Endothelial cell of umbilical vein (primary cell): ENCODE data around the gene NKX2-3. TPM values are rescaled to one million over a fixed set of nuclear protein-coding genes. Genes with fewer than 3 reads are reported as not detected.

ENCODE experiments used
- BruUV-seq: library from RNA; stranded (reverse); fragments of 400-500 nt; replicated peaks from 2 replicates; lab custom pipeline; 2021; lab: Mats Ljungman, UMichigan
- CTCF ChIA-PET: fragments of 300-600, 350-600 bp; sonication (Branson Sonifier 250); formaldehyde crosslinking; loops from one replicate; lab custom pipeline; 2021; ENCODE audit warnings: antibody characterized with exemption, inconsistent platforms; lab: Charles Lee
- POLR2A ChIA-PET: fragments of 300-600, 350-600 bp; sonication (Branson Sonifier 250); formaldehyde crosslinking; loops from one replicate; lab custom pipeline; 2021; ENCODE audit warnings: antibody characterized with exemption, inconsistent platforms; lab: Charles Lee
- DNase-seq: peaks from one replicate; pipeline ENCODE4 v3.0.0-alpha.2; 2011; ENCODE audit warnings: low read depth, low spot score
- FAIRE-seq: peaks from 2 replicates; lab custom pipeline; 2011; peaks lifted over from hg19 to GRCh38; lab: Jason Lieb, UNC
- H2AFZ ChIP-seq: 2 replicates; pipeline ENCODE4 v1.6.0; 2012; ENCODE audit warnings: low read depth, low read length, control low read depth, inconsistent platforms
- H3K27ac ChIP-seq: 2 replicates; pipeline ENCODE4 v1.5.1; 2011; ENCODE audit warnings: low read depth, mild to moderate bottlenecking, control low read depth, low read length, moderate library complexity; ENCODE audit not compliant: insufficient read depth
- H3K27me3 ChIP-seq, 2 experiments: 2 replicates each; pipeline versions ENCODE4 v1.6.0 to v1.6.1; 2011; ENCODE audit warnings: low read length in 2 of 2, mixed read lengths in 1 of 2; ENCODE audit not compliant: control insufficient read depth in 2 of 2, insufficient read depth in 2 of 2
- H3K36me3 ChIP-seq, 2 experiments: 2 replicates in 1 of 2; 3 replicates in 1 of 2; pipeline ENCODE4 v1.5.1; 2011; ENCODE audit warnings: low read length in 2 of 2, mild to moderate bottlenecking in 1 of 2, moderate library complexity in 1 of 2; ENCODE audit not compliant: control insufficient read depth in 2 of 2, insufficient read depth in 2 of 2; ENCODE audit errors: extremely low read depth in 1 of 2
- H3K4me1 ChIP-seq: 3 replicates; pipeline ENCODE4 v1.5.1; 2011; ENCODE audit warnings: mild to moderate bottlenecking, low read length; ENCODE audit not compliant: control insufficient read depth, insufficient read depth; ENCODE audit errors: extremely low read depth
- H3K4me2 ChIP-seq: 2 replicates; pipeline ENCODE4 v1.6.1; 2011; ENCODE audit warnings: low read length, control low read depth, mixed read lengths; ENCODE audit not compliant: insufficient read depth
- H3K4me3 ChIP-seq, 3 experiments: fragments of 200-600 bp in 1 of 3; sonication (generic), shearing (Covaris generic) in 1 of 3; replicated peaks in 1 of 3; 2 replicates each; pipeline ENCODE4 v1.5.1; 2011 to 2016; ENCODE audit warnings: control low read depth in 3 of 3, low read length in 3 of 3, mild to moderate bottlenecking in 2 of 3, inconsistent platforms in 1 of 3, low read depth in 1 of 3, moderate library complexity in 1 of 3; ENCODE audit not compliant: insufficient read depth in 1 of 3
- H3K79me2 ChIP-seq: 2 replicates; pipeline ENCODE4 v1.6.0; 2012; ENCODE audit warnings: low read length, inconsistent platforms; ENCODE audit not compliant: control insufficient read depth, insufficient read depth
- H3K9ac ChIP-seq: replicated peaks from 2 replicates; pipeline ENCODE3; 2011; ENCODE audit warnings: low read length, control low read depth; ENCODE audit not compliant: insufficient read depth; ENCODE audit errors: extremely low read depth
- H3K9me1 ChIP-seq: replicated peaks from 3 replicates; pipeline ENCODE4 v1.6.0; 2011; ENCODE audit warnings: mild to moderate bottlenecking, low read length; ENCODE audit not compliant: control insufficient read depth, insufficient read depth; ENCODE audit errors: extremely low read depth
- H3K9me3 ChIP-seq: replicated peaks from 2 replicates; pipeline ENCODE4 v1.5.1; 2012; ENCODE audit warnings: low read length, inconsistent platforms; ENCODE audit not compliant: control insufficient read depth, insufficient read depth
- H4K20me1 ChIP-seq: replicated peaks from 2 replicates; pipeline ENCODE3; 2011; ENCODE audit warnings: mild to moderate bottlenecking, low read length; ENCODE audit not compliant: control insufficient read depth, insufficient read depth; ENCODE audit errors: extremely low read depth
- EZH2 ChIP-seq: IDR thresholded peaks from 2 replicates; pipeline ENCODE4 v1.6.1; 2012; ENCODE audit warnings: borderline replicate concordance, low read depth, mild to moderate bottlenecking, moderate library complexity, low read length, inconsistent platforms; ENCODE audit not compliant: severe bottlenecking
- FOS ChIP-seq: IDR thresholded peaks from 2 replicates; pipeline ENCODE4 v1.6.1; 2011; ENCODE audit warnings: mild to moderate bottlenecking, low read length, moderate library complexity, borderline replicate concordance; ENCODE audit not compliant: insufficient read depth
- GATA2 ChIP-seq: IDR thresholded peaks from 2 replicates; pipeline ENCODE4 v1.7.0; 2011; ENCODE audit warnings: low read depth, mild to moderate bottlenecking, moderate library complexity, mixed read lengths, low read length; ENCODE audit not compliant: insufficient read length, insufficient read depth
- JUN ChIP-seq: IDR thresholded peaks from 2 replicates; pipeline ENCODE4 v1.6.1; 2011; ENCODE audit warnings: borderline replicate concordance, low read depth; ENCODE audit not compliant: insufficient read length, insufficient read depth
- MYC ChIP-seq: IDR thresholded peaks from one replicate; pipeline ENCODE4 v1.6.1; 2011; ENCODE audit warnings: mild to moderate bottlenecking, low read depth, low read length
- POLR2A ChIP-seq: IDR thresholded peaks from 2 replicates; pipeline ENCODE4 v1.6.1; 2012; ENCODE audit warnings: low read depth, mild to moderate bottlenecking, control low read depth, low read length
- POLR2AphosphoS5 ChIP-seq: IDR thresholded peaks from 2 replicates; pipeline ENCODE4 v1.6.1; 2012; ENCODE audit warnings: low read depth, mild to moderate bottlenecking, control low read depth, low read length, moderate library complexity; ENCODE audit not compliant: insufficient read depth
- dilution Hi-C: fragments of 300-500 bp; cut with MboI; formaldehyde crosslinking; loops from one replicate; pipeline ENCODE4 v1.15.0; 2019; ENCODE audit warnings: low sequenced_read_pairs; ENCODE audit not compliant: extremely low pct_ligation_motif_present
- intact Hi-C: fragments of 100-400 bp; cut with micrococcal nuclease; formaldehyde crosslinking; loops from one replicate; pipeline ENCODE4 v1.10.0; 2022
- polyA plus RNA-seq, 4 experiments: library from polyadenylated mRNA; depleted of rRNA in 3 of 4; stranded (reverse) in 3 of 4; unstranded in 1 of 4; fragments of >200 nt; gene quantifications; 2 replicates each; pipeline versions ENCODE4 v1.2.1 to v1.2.3, GENCODE V29; 2011 to 2012; ENCODE audit warnings: missing spikeins in 1 of 4
- total RNA-seq: library from RNA; stranded (reverse); gene quantifications from 2 replicates; pipeline ENCODE4 v1.2.3, GENCODE V29; 2021
- TF ChIP-seq, protein P1 (sequence below), 2 donors: IDR thresholded peaks; 1 replicate in 1 of 2; 2 replicates in 1 of 2; pipeline ENCODE4 v1.5.1; 2011; ENCODE audit warnings: low read length in 2 of 2, mild to moderate bottlenecking in 2 of 2, moderate library complexity in 2 of 2, control low read depth in 1 of 2, inconsistent platforms in 1 of 2, low read depth in 1 of 2; ENCODE audit not compliant: insufficient read depth in 1 of 2; ENCODE audit errors: extremely low read depth in 1 of 2
- TF ChIP-seq, protein P2 (sequence below): IDR thresholded peaks from 2 replicates; pipeline ENCODE4 v1.6.1; 2011; ENCODE audit not compliant: insufficient read depth, insufficient read length

NKX2-3 gene
- total and polyA plus RNA-seq, 2 donors (not counting 3 experiments of a cell fraction or from before 2014, with no cell fraction given) = not detected

DNA sequence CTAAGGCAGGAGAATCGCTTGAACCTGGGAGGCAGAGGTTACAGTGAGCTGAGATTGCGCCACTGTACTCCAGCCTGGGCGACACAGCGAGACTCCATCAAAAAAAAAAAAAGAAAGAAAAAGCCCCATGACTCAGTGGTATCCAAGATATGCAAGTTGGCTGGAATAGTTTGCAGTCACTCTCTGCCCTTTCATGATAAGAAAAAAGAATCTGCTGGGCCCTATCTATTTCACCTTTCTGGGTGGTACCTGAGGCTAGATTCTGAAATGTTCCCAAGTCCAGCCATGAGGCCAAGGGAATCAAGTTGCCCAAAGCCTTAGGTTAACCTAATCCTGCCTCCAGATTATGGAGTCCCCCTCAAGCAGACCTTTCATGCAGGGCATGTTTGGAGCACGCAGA is 24.3 kb downstream of the NKX2-3 start:
- Histone ChIP-seq H3K4me2 (no peak overlapping the region), H4K20me1 (no peaks in the 10 kb centered on the region), H3K79me2 (no peaks in the 10 kb centered on the region), H3K27me3 (peaks cover 16 to 19% of the 10 kb centered on the region in 2 experiments), H3K4me1 (no peaks in the 10 kb centered on the region), H3K9me1 (no peaks in the 10 kb centered on the region), H2AFZ (no peak overlapping the region), H3K4me3 (no peak overlapping the region), H3K27ac (no peak overlapping the region), H3K9ac (no peak overlapping the region), H3K9me3 (no peaks in the 10 kb centered on the region), H3K36me3 (no peaks in the 10 kb centered on the region)
- dilution Hi-C loops (no loop called here), intact Hi-C loops (no loop called here)
- ChIA-PET CTCF (interaction anchor here (0.7 to 5.7 kb wide), 5 partner anchors 9 to 165 kb away, joined by 3 to 58 read pairs (median 4); no protein-coding TSS in a partner anchor), POLR2A (interaction anchor here (0.7 kb wide), 1 partner anchor 105 kb away, joined by 6 read pairs; no protein-coding TSS in a partner anchor)
- BruUV-seq = no TSS peak
- no peak for TF ChIP-seq GATA2
- FAIRE-seq (no peak), DNase-seq (no peak)

DNA sequence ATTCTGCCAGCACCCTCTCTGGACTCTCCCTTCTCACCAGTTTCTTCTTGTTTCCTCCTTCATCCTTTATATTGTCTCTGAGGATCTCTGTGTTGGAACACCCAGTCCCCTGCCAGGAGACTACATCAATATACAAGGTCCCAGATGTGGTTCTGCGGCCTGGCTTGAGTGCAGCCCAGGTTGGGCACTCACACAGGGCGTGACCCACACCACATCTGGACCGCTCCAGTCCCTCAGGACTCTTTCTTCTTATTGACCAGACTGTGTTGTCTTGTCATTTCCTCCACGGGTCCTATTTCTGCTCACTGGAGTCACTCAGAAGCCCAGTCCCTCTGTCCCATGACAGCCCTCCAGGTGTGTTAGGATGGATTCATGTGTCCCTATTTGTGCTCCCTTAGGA is 26.0 kb downstream of the NKX2-3 start:
- POLR2A ChIA-PET = no interaction called here
- H3K27me3 ChIP-seq = peaks cover 14 to 21% of the 10 kb centered on the region in 2 experiments

More for the DNA sequence above, 26.0 kb downstream of the NKX2-3 start:
- BruUV-seq = no TSS peak
- H3K9ac ChIP-seq = no peak overlapping the region
- no peak for TF ChIP-seq POLR2A
- TF ChIP-seq JUN = no peak
- no peak for TF ChIP-seq POLR2AphosphoS5
- TF ChIP-seq, protein P1, sequence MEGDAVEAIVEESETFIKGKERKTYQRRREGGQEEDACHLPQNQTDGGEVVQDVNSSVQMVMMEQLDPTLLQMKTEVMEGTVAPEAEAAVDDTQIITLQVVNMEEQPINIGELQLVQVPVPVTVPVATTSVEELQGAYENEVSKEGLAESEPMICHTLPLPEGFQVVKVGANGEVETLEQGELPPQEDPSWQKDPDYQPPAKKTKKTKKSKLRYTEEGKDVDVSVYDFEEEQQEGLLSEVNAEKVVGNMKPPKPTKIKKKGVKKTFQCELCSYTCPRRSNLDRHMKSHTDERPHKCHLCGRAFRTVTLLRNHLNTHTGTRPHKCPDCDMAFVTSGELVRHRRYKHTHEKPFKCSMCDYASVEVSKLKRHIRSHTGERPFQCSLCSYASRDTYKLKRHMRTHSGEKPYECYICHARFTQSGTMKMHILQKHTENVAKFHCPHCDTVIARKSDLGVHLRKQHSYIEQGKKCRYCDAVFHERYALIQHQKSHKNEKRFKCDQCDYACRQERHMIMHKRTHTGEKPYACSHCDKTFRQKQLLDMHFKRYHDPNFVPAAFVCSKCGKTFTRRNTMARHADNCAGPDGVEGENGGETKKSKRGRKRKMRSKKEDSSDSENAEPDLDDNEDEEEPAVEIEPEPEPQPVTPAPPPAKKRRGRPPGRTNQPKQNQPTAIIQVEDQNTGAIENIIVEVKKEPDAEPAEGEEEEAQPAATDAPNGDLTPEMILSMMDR (IDR thresholded peaks at IDR 0.05; ENCODE audit: extremely low read depth in 1 of 2, insufficient read depth in 1 of 2, low read depth in 1 of 2, low read length in 2 of 2) = no peak
- TF ChIP-seq FOS = no peak
- no peak for TF ChIP-seq GATA2
- TF ChIP-seq MYC = no peak
- TF ChIP-seq, protein P2, sequence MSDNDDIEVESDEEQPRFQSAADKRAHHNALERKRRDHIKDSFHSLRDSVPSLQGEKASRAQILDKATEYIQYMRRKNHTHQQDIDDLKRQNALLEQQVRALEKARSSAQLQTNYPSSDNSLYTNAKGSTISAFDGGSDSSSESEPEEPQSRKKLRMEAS = no peak
- TF ChIP-seq EZH2 = no peak
- intact Hi-C loops = no loop called here
- no peak overlapping the region for H3K4me2 ChIP-seq
- H2AFZ ChIP-seq = no peak overlapping the region
- H3K9me3 ChIP-seq = no peaks in the 10 kb centered on the region
- H4K20me1 ChIP-seq = no peaks in the 10 kb centered on the region
- H3K4me3 ChIP-seq = no peak overlapping the region
- CTCF ChIA-PET = interaction anchor here (1.2 to 5.7 kb wide), 6 partner anchors 9 to 163 kb away, joined by 3 to 58 read pairs (median 19); no protein-coding TSS in a partner anchor
- H3K4me1 ChIP-seq = no peaks in the 10 kb centered on the region
- dilution Hi-C loops = no loop called here
- DNase-seq = no peak
- H3K36me3 ChIP-seq = no peaks in the 10 kb centered on the region
- no peaks in the 10 kb centered on the region for H3K9me1 ChIP-seq
- no peak for FAIRE-seq
- no peaks in the 10 kb centered on the region for H3K79me2 ChIP-seq
- H3K27ac ChIP-seq = no peak overlapping the region
